Cardiac muscle cell (in vitro differentiated cells and primary cell): ENCODE results near the gene DNAAF3. TPM values are rescaled to one million over a fixed set of nuclear protein-coding genes. Genes with fewer than 3 reads are reported as not detected.

Experiments
- DNase-seq, 2 donors: peaks; one replicate each; pipeline versions ENCODE4 v3.0.0 to v3.0.0-alpha.2; 2010 to 2017; ENCODE audit warnings: low read depth in 1 of 2, low spot score in 1 of 2
- H3K27ac ChIP-seq: fragments of 200-600 bp; sonication (generic); 2 replicates; pipeline ENCODE4 v1.5.1; 2016
- H3K27me3 ChIP-seq: fragments of 200-600 bp; sonication (generic); 2 replicates; pipeline ENCODE4 v1.6.0; 2016; ENCODE audit warnings: control low read depth
- H3K36me3 ChIP-seq: fragments of 200-600 bp; sonication (generic); 2 replicates; pipeline ENCODE4 v1.5.1; 2016; ENCODE audit warnings: control low read depth
- H3K4me1 ChIP-seq: fragments of 200-600 bp; sonication (generic); 2 replicates; pipeline ENCODE4 v1.8.1; 2017; ENCODE audit warnings: low read depth, mild to moderate bottlenecking, mixed run types
- H3K4me3 ChIP-seq: fragments of 200-600 bp; sonication (generic); 2 replicates; pipeline ENCODE4 v1.5.1; 2016; ENCODE audit warnings: mild to moderate bottlenecking
- H3K9me3 ChIP-seq: fragments of 200-600 bp; sonication (generic); 2 replicates; pipeline ENCODE4 v1.5.1; 2017; ENCODE audit warnings: low read depth, mild to moderate bottlenecking, control low read depth
- polyA plus RNA-seq: library from polyadenylated mRNA; unstranded; fragments of >200 nt; fragmentation: Nextera tagmentation; extraction: Ambion mirVana; gene quantifications from 2 replicates; pipeline ENCODE4 v1.2.1, GENCODE V29; 2016
- total RNA-seq: library from RNA; depleted of rRNA; stranded (reverse); fragments of >200 nt; gene quantifications from 2 replicates; pipeline ENCODE4 v1.2.3, GENCODE V29; 2016
- TF ChIP-seq, protein P1 (sequence below): IDR thresholded peaks from 2 replicates; pipeline ENCODE4 v1.5.1; 2012; ENCODE audit warnings: low read depth, mild to moderate bottlenecking, low read length

DNAAF3 gene
- total and polyA plus RNA-seq, 2 experiments from 2014 or later = 3.5 to 14.3 TPM

DNA sequence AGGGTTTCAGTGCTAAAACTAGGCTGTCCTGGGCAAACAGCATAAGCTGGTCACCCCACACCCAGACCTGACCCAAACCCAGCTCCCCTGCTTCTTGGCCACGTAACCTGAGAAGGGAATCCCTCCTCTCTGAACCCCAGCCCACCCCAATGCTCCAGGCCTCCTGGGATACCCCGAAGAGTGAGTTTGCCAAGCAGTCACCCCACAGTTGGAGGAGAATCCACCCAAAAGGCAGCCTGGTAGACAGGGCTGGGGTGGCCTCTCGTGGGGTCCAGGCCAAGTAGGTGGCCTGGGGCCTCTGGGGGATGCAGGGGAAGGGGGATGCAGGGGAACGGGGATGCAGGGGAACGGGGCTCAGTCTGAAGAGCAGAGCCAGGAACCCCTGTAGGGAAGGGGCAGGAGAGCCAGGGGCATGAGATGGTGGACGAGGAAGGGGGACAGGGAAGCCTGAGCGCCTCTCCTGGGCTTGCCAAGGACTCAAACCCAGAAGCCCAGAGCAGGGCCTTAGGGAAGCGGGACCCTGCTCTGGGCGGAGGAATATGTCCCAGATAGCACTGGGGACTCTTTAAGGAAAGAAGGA lies 51.8 kb downstream of the DNAAF3 start:
- TF ChIP-seq, protein P1, sequence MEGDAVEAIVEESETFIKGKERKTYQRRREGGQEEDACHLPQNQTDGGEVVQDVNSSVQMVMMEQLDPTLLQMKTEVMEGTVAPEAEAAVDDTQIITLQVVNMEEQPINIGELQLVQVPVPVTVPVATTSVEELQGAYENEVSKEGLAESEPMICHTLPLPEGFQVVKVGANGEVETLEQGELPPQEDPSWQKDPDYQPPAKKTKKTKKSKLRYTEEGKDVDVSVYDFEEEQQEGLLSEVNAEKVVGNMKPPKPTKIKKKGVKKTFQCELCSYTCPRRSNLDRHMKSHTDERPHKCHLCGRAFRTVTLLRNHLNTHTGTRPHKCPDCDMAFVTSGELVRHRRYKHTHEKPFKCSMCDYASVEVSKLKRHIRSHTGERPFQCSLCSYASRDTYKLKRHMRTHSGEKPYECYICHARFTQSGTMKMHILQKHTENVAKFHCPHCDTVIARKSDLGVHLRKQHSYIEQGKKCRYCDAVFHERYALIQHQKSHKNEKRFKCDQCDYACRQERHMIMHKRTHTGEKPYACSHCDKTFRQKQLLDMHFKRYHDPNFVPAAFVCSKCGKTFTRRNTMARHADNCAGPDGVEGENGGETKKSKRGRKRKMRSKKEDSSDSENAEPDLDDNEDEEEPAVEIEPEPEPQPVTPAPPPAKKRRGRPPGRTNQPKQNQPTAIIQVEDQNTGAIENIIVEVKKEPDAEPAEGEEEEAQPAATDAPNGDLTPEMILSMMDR = no peak
- no peak for DNase-seq
- Histone ChIP-seq H3K4me3 (no peak overlapping the region), H3K36me3 (no peaks in the 10 kb centered on the region), H3K9me3 (no peaks in the 10 kb centered on the region), H3K27ac (no peak overlapping the region), H3K4me1 (peaks cover 23% of the 10 kb centered on the region), H3K27me3 (no peaks in the 10 kb centered on the region)

DNA sequence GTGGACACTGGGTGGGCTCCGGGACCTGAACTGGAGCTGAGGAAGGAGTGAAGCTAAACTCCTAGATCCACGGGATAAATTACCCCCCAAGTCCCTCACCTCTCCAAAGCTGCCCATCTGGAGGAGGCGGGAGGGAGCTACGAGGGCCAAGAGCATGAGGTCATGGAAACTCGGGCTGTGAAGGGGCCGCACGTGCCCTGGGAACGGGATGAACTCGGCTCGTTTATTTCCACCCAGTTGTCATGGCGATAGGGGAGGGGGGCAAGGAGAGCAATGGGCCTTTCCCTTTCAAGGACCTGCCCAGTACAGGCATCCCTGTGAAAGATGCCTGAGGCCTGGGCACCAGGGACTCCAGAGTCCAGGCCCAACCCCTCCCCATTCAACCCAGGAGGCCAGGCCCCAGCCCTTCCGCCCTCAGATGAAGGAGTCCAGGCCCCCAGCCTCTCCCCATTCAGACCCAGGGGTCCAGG lies 52.8 kb downstream of the DNAAF3 start:
- peaks cover 23% of the 10 kb centered on the region for H3K4me1 ChIP-seq

DNA sequence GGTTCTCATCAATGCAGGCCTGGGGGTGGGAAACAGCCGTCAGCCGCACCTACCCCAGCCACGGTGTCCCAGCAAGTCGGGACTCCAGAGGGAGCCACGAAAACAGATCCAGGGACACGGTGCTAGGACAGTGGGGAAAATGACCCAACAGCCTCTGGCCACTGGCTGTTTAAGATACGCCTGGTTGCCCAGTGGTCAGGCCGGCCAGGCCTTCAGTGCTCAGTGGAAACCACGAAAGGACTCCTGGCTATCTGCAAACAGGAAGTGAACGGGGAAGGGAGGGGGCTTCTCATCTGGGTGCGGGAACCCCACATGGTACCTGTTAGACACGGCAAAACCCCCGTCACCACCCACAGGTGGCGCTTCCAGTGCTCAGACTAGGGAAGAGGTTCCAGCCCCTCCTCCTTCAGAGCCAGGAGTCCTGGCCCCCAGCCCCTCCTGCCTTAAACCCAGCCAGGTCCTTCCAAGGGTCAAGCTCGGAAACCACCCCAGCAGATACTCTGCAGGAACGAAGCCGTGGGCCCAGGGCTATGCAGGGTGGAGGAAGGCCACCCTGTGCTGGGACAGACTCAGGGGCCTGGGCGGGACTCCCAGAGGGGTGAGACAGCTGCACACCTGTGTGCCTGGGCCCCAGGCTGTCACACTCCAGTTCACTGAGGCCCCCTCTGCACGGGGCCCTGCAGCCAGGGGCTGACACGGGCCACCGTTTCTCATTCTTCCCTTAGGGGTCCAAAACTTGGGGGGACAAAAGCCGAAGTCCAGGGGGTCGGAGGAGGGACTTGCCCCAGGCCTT lies 53.4 kb downstream of the DNAAF3 start:
- DNase-seq = no peak
- peaks cover 23% of the 10 kb centered on the region for H3K4me1 ChIP-seq
- no peaks in the 10 kb centered on the region for H3K9me3 ChIP-seq
- no peak overlapping the region for H3K4me3 ChIP-seq
- H3K27me3 ChIP-seq = no peaks in the 10 kb centered on the region
- H3K36me3 ChIP-seq = no peaks in the 10 kb centered on the region
- H3K27ac ChIP-seq = peak overlapping the region; percentile 83
- TF ChIP-seq, protein P1 = no peak

More for the DNA sequence above, 52.8 kb downstream of the DNAAF3 start:
- Histone ChIP-seq H3K36me3 (no peaks in the 10 kb centered on the region), H3K27ac (peak overlapping the region; percentile 83), H3K9me3 (no peaks in the 10 kb centered on the region), H3K27me3 (no peaks in the 10 kb centered on the region), H3K4me3 (no peak overlapping the region)
- TF ChIP-seq, protein P1 = no peak
- peak; percentile 83 to 95 for DNase-seq

DNA sequence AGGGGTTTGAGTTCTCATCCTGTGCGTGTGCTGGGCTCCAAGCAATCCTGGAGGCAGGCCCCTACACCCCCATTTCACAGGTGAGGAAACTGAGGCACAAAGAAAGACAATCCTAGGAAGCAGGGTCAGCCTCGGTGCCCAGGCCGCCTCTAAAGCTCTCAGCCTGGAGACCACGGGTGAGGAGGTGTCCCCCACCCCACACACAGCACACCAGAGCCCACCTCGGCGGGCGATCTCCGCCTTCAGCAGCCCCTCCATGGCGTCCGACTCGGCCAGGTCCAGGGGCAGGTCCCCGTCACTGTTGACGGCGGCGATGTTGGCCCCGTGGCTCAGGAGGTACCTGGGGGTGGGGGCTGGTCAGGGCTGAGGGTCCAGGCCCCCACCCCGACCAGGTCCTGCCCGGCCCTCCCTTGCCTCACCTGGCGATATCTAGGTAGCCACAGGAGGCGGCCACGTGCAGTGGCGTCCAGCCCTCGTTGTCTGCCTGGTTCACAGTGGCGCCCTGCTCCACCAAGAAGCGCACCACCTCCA lies 54.1 kb downstream of the DNAAF3 start:
- no peak for DNase-seq
- no peaks in the 10 kb centered on the region for H3K9me3 ChIP-seq
- H3K27me3 ChIP-seq = no peaks in the 10 kb centered on the region
- no peak overlapping the region for H3K4me3 ChIP-seq
- TF ChIP-seq, protein P1 = no peak
- no peaks in the 10 kb centered on the region for H3K36me3 ChIP-seq
- peaks cover 23% of the 10 kb centered on the region for H3K4me1 ChIP-seq
- no peak overlapping the region for H3K27ac ChIP-seq

DNA sequence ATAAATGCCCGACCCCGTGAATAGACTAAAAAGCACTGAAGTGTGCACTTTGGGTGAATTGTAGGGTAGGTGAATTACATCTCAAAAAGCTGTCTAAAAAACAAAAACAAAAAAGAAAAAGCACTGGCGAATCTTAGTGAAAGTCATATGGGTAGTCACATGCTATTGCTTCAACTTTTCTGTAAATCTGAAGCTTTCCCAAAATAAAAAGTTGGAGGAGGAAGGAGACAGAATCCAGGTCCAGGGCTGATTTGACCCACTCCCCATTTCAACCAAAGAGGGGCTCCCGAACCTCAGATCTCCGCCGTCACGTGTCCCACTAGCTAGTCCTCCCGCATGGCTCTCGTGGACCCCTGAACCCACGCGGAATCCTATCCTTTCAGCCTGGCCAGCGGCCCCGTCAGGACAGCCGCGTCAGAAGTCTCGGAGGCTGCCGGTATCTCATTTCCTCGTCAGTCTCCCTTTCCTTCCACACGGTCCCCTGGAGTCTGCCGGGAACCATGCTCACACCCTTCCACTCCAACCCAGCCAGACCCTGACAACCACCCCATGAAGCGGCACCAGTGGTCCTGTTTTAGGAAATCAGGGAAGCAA lies 55.1 kb downstream of the DNAAF3 start:
- Histone ChIP-seq H3K36me3 (no peaks in the 10 kb centered on the region), H3K4me1 (peaks cover 21% of the 10 kb centered on the region), H3K4me3 (no peak overlapping the region), H3K9me3 (no peaks in the 10 kb centered on the region), H3K27me3 (no peaks in the 10 kb centered on the region), H3K27ac (no peak overlapping the region)
- DNase-seq = no peak
- TF ChIP-seq, protein P1 = no peak
